Mucosa of descending colon (tissue), 3 donors: Measurements from ENCODE around the gene RPP25L. TPM values are rescaled to one million over a fixed set of nuclear protein-coding genes. Genes with fewer than 3 reads are reported as not detected.

ENCODE experiments used
- ATAC-seq: fragments of 200-7000 bp; cut with Tn5 transposase; one replicate; pipeline ENCODE4 v1.9.1; 2020; ENCODE audit warnings: mild to moderate bottlenecking, moderate library complexity
- DNase-seq, 3 donors: peaks; one replicate each; pipeline ENCODE4 v3.0.0-alpha.2; 2020
- H3K36me3 ChIP-seq: fragments of 200-600 bp; one replicate; pipeline ENCODE4 v1.8.0; 2021; ENCODE audit warnings: low read depth, mild to moderate bottlenecking
- H3K4me1 ChIP-seq: fragments of 200-600 bp; one replicate; pipeline ENCODE4 v1.8.0; 2021; ENCODE audit warnings: low read depth, mild to moderate bottlenecking
- H3K4me3 ChIP-seq: fragments of 200-600 bp; one replicate; pipeline ENCODE4 v1.8.0; 2021; ENCODE audit warnings: mild to moderate bottlenecking
- H3K9me3 ChIP-seq: fragments of 200-600 bp; one replicate; pipeline ENCODE4 v1.8.0; 2021; ENCODE audit warnings: mild to moderate bottlenecking
- CTCF ChIP-seq: fragments of 200-600 bp; IDR thresholded peaks from one replicate; pipeline ENCODE4 v1.8.0; 2022; ENCODE audit warnings: antibody characterized with exemption, mild to moderate bottlenecking
- intact Hi-C, 2 donors: fragments of 100-400 bp; cut with DNase I in 1 of 2; cut with micrococcal nuclease in 1 of 2; formaldehyde crosslinking; loops; one replicate each; pipeline versions ENCODE4 v1.11.0 to v1.11.1; 2022; cut with DNase I, micrococcal nuclease
- total RNA-seq, 3 donors: library from RNA; stranded (reverse); fragmentation: NEBNext Ultra II Directional in 2 of 3; extraction: Animal tissue kit (Norgen Biotek cat#: 25700) in 2 of 3; gene quantifications; one replicate each; pipeline versions ENCODE4 v1.2.1 to v1.2.4, GENCODE V29; 2021 to 2023
- donor health status: DM: no; HTN: no; CAD: no; lungs with moderate emphysema.
- donor health status: DM: no; HTN: no; CAD: no.
- donor health status: DM: no; HTN: yes; CAD: no.

Gene RPP25L
- total RNA-seq, 3 donors from 2014 or later = 29.4 to 47.2 (median 39.4) TPM

- Histone ChIP-seq H3K4me3 (no peak overlapping the region), H3K9me3 (no peaks in the 10 kb centered on the region), H3K4me1 (peaks cover 21% of the 10 kb centered on the region), H3K36me3 (no peaks in the 10 kb centered on the region)
- DNase-seq (no peak), ATAC-seq (no peak)
- no peak for TF ChIP-seq CTCF
- intact Hi-C loops = no loop called here
Observed at GRCh38 chr9:34573599-34574325, 38.1 kb downstream of the RPP25L start.

DNA sequence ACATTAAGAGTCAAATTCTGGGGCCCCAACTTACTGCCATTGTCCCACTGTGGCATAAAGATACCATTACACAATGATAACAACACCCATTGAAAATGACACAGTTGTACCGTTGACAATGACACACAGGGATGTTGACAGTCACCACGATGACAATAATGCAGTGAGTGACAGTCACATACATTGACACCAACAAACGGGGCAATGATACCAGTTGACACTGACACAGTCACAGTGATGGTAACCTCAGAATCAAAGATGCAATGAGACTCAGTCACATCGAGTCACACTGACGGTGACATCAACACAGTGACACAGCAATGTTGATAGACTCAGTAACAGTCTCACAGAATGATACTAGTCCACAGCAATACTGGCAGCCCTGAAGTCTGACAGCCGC, 39.3 kb downstream of the RPP25L start:
- no peak for TF ChIP-seq CTCF
- intact Hi-C loops = no loop called here
- Histone ChIP-seq H3K36me3 (no peaks in the 10 kb centered on the region), H3K4me3 (no peak overlapping the region), H3K9me3 (no peaks in the 10 kb centered on the region), H3K4me1 (peaks cover 15% of the 10 kb centered on the region)
- DNase-seq (no peak), ATAC-seq (peak; percentile 4)

DNA sequence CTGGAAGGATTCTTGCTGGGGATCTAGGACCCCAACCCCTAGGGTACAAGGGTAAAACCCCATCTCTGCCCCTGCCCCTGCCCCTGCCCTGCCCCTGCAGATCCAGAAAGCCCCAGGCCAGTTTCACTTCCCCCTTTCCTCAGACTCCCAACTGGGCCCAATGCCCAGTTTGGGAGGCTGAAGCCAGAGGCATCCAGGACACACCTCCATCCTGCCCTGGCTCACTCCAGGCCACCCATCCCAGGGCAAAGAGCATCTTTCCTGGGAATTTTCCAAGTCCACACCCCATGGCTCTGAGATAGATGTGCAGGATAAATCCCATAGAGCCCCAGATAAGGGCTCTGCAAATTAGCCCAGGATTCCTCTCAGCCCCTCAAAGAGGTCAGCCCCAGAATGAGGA, 39.8 kb downstream of the RPP25L start:
- DNase-seq (peak; percentile 72 to 89 (median 80)), ATAC-seq (peak; percentile 88)
- no peaks in the 10 kb centered on the region for H3K36me3 ChIP-seq
- H3K4me1 ChIP-seq = peaks cover 15% of the 10 kb centered on the region
- TF ChIP-seq CTCF = no peak
- intact Hi-C loops = no loop called here
- no peak overlapping the region for H3K4me3 ChIP-seq
- H3K9me3 ChIP-seq = no peaks in the 10 kb centered on the region

DNA sequence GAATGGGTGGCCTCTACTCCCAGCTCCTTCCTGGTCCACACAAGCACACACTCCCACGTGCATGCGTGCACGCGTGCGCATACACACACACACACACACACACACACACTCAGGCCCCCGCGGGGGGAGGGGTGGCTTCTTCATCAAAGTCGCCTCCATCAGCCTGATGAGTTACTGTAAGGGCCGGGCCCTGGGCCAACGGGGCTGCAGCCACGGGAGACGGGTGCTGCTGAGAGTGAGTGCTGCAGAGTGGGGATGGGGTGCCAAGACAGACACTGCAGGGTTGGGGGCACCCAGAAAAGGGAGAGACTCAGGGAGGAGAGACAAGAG, 40.5 kb downstream of the RPP25L start:
- Histone ChIP-seq H3K36me3 (no peaks in the 10 kb centered on the region), H3K9me3 (no peaks in the 10 kb centered on the region), H3K4me1 (peaks cover 13% of the 10 kb centered on the region), H3K4me3 (no peak overlapping the region)
- TF ChIP-seq CTCF = no peak
- intact Hi-C loops = no loop called here
- DNase-seq (peak in 2 of 3 donors; percentile 50 to 58), ATAC-seq (no peak)

- DNase-seq (peak in 1 of 3 donors; percentile 53), ATAC-seq (peak; percentile 23)
- Histone ChIP-seq H3K4me3 (no peak overlapping the region), H3K4me1 (peaks cover 8% of the 10 kb centered on the region), H3K36me3 (no peaks in the 10 kb centered on the region), H3K9me3 (no peaks in the 10 kb centered on the region)
- intact Hi-C loops = no loop called here
- TF ChIP-seq CTCF = no peak
Observed at GRCh38 chr9:34570809-34571480, 41.0 kb downstream of the RPP25L start.
